Stimulated activated CD4-positive, alpha-beta T cell treated with anti-CD3 and anti-CD28 coated beads, Interleukin-15, amount 100 ng/mL, for 48 hours (primary cell): ENCODE results near the gene ANXA5.
"Not testable (repeated sequence)": the region's sequence is repeated elsewhere in the genome, so short reads cannot be mapped to it uniquely, and the experiment has no call there.

ENCODE experiments used
- DNase-seq, 2 donors: peaks; one replicate each; pipeline ENCODE4 v3.0.0-alpha.2; 2020; ENCODE audit warnings: low read depth in 2 of 2

ANXA5 gene

GRCh38 chr4:121696581-121697461 is at the start of gene ANXA5:
Gene ANXA5 (minus strand): TSS chr4:121696980. CDS start chr4:121696589, 391 bp downstream.
- peak; percentile 55 to 56 for DNase-seq

GRCh38 chr4:121742794-121743193 is 46.0 kb upstream of the ANXA5 start:
- DNase-seq: no peak

- no peak for DNase-seq
Measured at GRCh38 chr4:121741751-121742150, 45.0 kb upstream of the ANXA5 start.

GRCh38 chr4:121740796-121741409 is 44.1 kb upstream of the ANXA5 start:
- no peak for DNase-seq

- no peak for DNase-seq
Measured at GRCh38 chr4:121739575-121739974, 42.8 kb upstream of the ANXA5 start.

GRCh38 chr4:121738780-121739535 is 42.2 kb upstream of the ANXA5 start:
- no peak for DNase-seq

- DNase-seq: no peak
Measured at GRCh38 chr4:121737846-121738554, 41.2 kb upstream of the ANXA5 start.

- no peak for DNase-seq
Measured at GRCh38 chr4:121736735-121737351, 40.1 kb upstream of the ANXA5 start.

GRCh38 chr4:121734571-121734970 is 37.8 kb upstream of the ANXA5 start:
- no peak for DNase-seq

- DNase-seq: no peak
Measured at GRCh38 chr4:121733942-121734341, 37.2 kb upstream of the ANXA5 start.

GRCh38 chr4:121729753-121730152 is 33.0 kb upstream of the ANXA5 start:
- not testable (repeated sequence) for DNase-seq

- DNase-seq: no peak
Measured at GRCh38 chr4:121728798-121729226, 32.0 kb upstream of the ANXA5 start.

GRCh38 chr4:121728066-121728465 is 31.3 kb upstream of the ANXA5 start:
- DNase-seq: no peak

GRCh38 chr4:121726642-121727268 is 30.0 kb upstream of the ANXA5 start:
- DNase-seq: no peak

GRCh38 chr4:121724671-121725070 is 27.9 kb upstream of the ANXA5 start:
- DNase-seq: no peak

- DNase-seq: no peak
Measured at GRCh38 chr4:121721700-121722099, 24.9 kb upstream of the ANXA5 start.

GRCh38 chr4:121720109-121720508 is 23.3 kb upstream of the ANXA5 start:
- no peak for DNase-seq

- DNase-seq: no peak
Measured at GRCh38 chr4:121717680-121718237, 21.0 kb upstream of the ANXA5 start.

- DNase-seq: no peak
Measured at GRCh38 chr4:121714548-121714947, 17.8 kb upstream of the ANXA5 start.

GRCh38 chr4:121712783-121713182 is 16.0 kb upstream of the ANXA5 start:
- no peak for DNase-seq
